Gastroesophageal sphincter (tissue), 3 donors: ENCODE measurements around the gene SORCS1.

ENCODE experiments used
- CTCF ChIP-seq, 4 experiments: fragments of 200-600 bp in 2 of 4; fragments of 450-650 bp in 2 of 4; sonication (generic) in 1 of 4; IDR thresholded peaks; one replicate each; pipeline ENCODE4 v1.5.1; 2017 to 2019; ENCODE audit warnings: antibody characterized with exemption in 4 of 4, mild to moderate bottlenecking in 2 of 4, moderate library complexity in 2 of 4
- EP300 ChIP-seq: sonication (generic); formaldehyde crosslinking; IDR thresholded peaks from one replicate; pipeline ENCODE4 v1.6.1; 2017; ENCODE audit warnings: antibody characterized with exemption, mild to moderate bottlenecking
- POLR2A ChIP-seq, 2 donors: fragments of 450-650 bp; IDR thresholded peaks; one replicate each; pipeline ENCODE4 v1.6.1; 2017; ENCODE audit warnings: antibody characterized with exemption in 2 of 2, mild to moderate bottlenecking in 2 of 2, moderate library complexity in 1 of 2
- POLR2AphosphoS5 ChIP-seq: sonication (generic); formaldehyde crosslinking; IDR thresholded peaks from one replicate; pipeline ENCODE4 v1.6.1; 2017; ENCODE audit warnings: antibody characterized with exemption

GRCh38 chr10:107104026-107104652 lies 60.4 kb downstream of the SORCS1 start:
- no peak for TF ChIP-seq CTCF (IDR thresholded peaks at IDR 0.05)
- peak; percentile 7 for TF ChIP-seq POLR2AphosphoS5
- TF ChIP-seq POLR2A (IDR thresholded peaks at IDR 0.05) = no peak
- TF ChIP-seq EP300 = no peak
